ENCODE data around the gene IL33.

- TF ChIP-seq CTCF (IDR thresholded peaks at IDR 0.05) (no peak), EZH2 (IDR thresholded peaks at IDR 0.05; ENCODE audit: borderline replicate concordance, insufficient read depth, low read depth, low read length, poor library complexity, severe bottlenecking) (no peak)
Observed at GRCh38 chr9:6212722-6213375, 2.8 kb upstream of the IL33 start.

All from B cell (primary cell).